Lung (tissue), 12 donors: ENCODE measurements around the gene REC114. TPM values are rescaled to one million over a fixed set of nuclear protein-coding genes. Genes with fewer than 3 reads are reported as not detected.

Experiments
- ATAC-seq: fragments of 200-7000 bp; cut with Tn5 transposase; one replicate; pipeline ENCODE4 v1.9.1; 2020; ENCODE audit warnings: moderate number of reproducible peaks; ENCODE audit not compliant: insufficient read depth, low FRiP score
- DNase-seq, 3 donors: peaks; one replicate each; pipeline ENCODE4 v3.0.0-alpha.2; 2013 to 2017
- H3K27ac ChIP-seq, 2 donors: one replicate each; pipeline ENCODE4 v1.5.1; 2013; ENCODE audit warnings: mild to moderate bottlenecking in 2 of 2, moderate library complexity in 2 of 2, control low read depth in 1 of 2, inconsistent platforms in 1 of 2, low read depth in 1 of 2, low read length in 1 of 2
- H3K27me3 ChIP-seq, 3 donors: one replicate each; pipeline ENCODE4 v1.5.1; 2013; ENCODE audit warnings: low read length in 2 of 3; ENCODE audit not compliant: control insufficient read depth in 3 of 3, insufficient read depth in 3 of 3
- H3K36me3 ChIP-seq, 4 donors: one replicate each; pipeline ENCODE4 v1.5.1; 2013; ENCODE audit warnings: low read length in 4 of 4, mild to moderate bottlenecking in 1 of 4, moderate library complexity in 1 of 4; ENCODE audit not compliant: control insufficient read depth in 4 of 4, insufficient read depth in 4 of 4
- H3K4me1 ChIP-seq, 5 donors: one replicate each; pipeline ENCODE4 v1.5.1; 2013; ENCODE audit warnings: low read length in 5 of 5, mild to moderate bottlenecking in 2 of 5, moderate library complexity in 1 of 5; ENCODE audit not compliant: control insufficient read depth in 5 of 5, insufficient read depth in 5 of 5
- H3K4me3 ChIP-seq: one replicate; pipeline ENCODE4 v1.5.1; 2013; ENCODE audit warnings: mild to moderate bottlenecking, control low read depth, moderate library complexity
- H3K9ac ChIP-seq, 2 donors: one replicate each; pipeline ENCODE4 v1.5.1; 2013; ENCODE audit warnings: low read length in 2 of 2, control low read depth in 1 of 2; ENCODE audit not compliant: insufficient read depth in 1 of 2
- H3K9me3 ChIP-seq, 4 donors: one replicate each; pipeline ENCODE4 v1.5.1; 2013; ENCODE audit warnings: low read length in 3 of 4, mild to moderate bottlenecking in 1 of 4, moderate library complexity in 1 of 4; ENCODE audit not compliant: control insufficient read depth in 4 of 4, insufficient read depth in 3 of 4
- WGBS, 2 donors: extraction: QIAGEN DNeasy Blood & Tissue Kit; methylation state at CpG; one replicate each; pipeline ENCODE4 v1.1.7; 2013; 5-methylcytosine and 5-hydroxymethylcytosine counted together
- polyA plus RNA-seq, 2 donors: library from polyadenylated mRNA; stranded (reverse); fragments of 200-250 nt; gene quantifications; one replicate each; pipeline ENCODE4 v1.2.1, GENCODE V29; 2013
- total RNA-seq, 2 donors: library from RNA; depleted of rRNA in 1 of 2; stranded (reverse); fragments of >200 nt in 1 of 2; gene quantifications; one replicate each; pipeline ENCODE4 v1.2.1, GENCODE V29; 2014 to 2021
- TF ChIP-seq, protein P1 (sequence below): IDR thresholded peaks from 2 replicates; pipeline ENCODE4 v1.5.1; 2012; ENCODE audit warnings: mild to moderate bottlenecking; ENCODE audit errors: control extremely low read depth, extremely low read depth
- donor health status: control.
- donor health status: control.
- donor health status: Bipolar disorder and iron deficiency.
- donor health status: healthy.
- donor health status: DM: yes; HTN: yes; CAD: no.

The REC114 gene
- total and polyA plus RNA-seq, 4 donors: 0.15 TPM; not detected in 3

DNA sequence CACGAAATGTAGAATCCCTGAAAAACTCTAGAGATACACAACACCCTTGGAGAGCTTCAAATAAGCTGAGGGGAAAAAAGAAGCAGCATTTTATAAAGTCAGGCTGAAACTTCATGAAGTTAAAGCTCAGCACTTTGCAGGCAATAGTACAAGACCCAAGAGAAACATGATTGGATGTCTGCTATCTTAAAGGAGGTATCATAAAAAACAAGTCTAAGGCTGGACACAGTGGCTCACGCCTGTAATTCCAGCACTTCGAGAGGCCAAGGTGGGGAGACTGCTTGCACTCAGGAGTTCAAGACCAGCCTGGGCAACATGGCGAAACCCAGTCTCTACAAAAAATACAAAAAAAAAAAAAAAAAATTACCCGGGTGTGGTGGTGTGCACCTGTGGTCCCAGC lies 147.3 kb downstream of the REC114 start:
- H3K9ac ChIP-seq: no peak overlapping the region
- 93 to 96% methylated on average over 5 of the region's 5 CpGs for WGBS, 2 donors

DNA sequence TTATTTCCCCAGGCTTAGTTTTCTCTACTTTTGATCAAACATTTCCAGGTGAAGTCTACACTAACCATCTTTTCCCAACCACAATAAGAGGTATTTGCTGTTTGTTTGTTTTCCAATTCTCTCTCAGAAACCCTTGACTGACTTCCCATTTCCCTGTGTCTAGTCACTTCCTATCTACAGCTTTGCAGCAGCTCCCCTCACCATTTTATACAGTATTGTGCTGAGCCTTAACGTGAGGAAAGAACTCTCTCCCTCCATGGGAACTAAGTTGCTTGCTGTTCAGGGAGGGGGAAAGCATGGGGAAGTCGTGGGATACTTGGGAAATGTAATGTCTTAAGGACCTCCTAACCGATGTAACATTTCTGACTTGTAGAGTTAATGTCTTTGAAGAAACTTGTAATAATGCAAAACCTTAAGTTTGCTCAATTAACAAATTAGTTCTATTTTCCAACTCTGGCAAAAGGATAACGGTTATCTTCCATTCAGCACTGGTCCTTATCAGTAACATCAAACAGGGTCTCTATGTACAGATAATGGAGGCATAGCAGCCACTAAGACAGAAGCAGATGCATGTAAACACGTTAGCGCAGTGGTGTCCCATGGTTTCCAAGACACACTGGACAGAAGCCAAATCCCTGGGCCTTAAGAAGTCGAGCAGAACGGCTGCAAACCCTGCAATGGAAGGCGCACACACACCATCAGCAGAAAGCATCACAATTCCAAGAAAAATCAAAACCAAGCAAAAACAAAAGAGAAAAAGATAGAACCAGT lies 150.5 kb downstream of the REC114 start:
- WGBS, 2 donors: 51 to 52% methylated on average over 9 of the region's 9 CpGs
- peak; percentile 87 to 98 (median 97) for DNase-seq

More for the DNA sequence above, 147.3 kb downstream of the REC114 start:
- no peak overlapping the region for H3K27ac ChIP-seq
- H3K27me3 ChIP-seq: no peaks in the 10 kb centered on the region
- H3K4me1 ChIP-seq: peaks cover 4 to 19% (median 7%) of the 10 kb centered on the region in 5 donors
- DNase-seq (no peak), ATAC-seq (no peak)
- no peak overlapping the region for H3K4me3 ChIP-seq
- H3K9me3 ChIP-seq: no peaks in the 10 kb centered on the region
- TF ChIP-seq, protein P1, sequence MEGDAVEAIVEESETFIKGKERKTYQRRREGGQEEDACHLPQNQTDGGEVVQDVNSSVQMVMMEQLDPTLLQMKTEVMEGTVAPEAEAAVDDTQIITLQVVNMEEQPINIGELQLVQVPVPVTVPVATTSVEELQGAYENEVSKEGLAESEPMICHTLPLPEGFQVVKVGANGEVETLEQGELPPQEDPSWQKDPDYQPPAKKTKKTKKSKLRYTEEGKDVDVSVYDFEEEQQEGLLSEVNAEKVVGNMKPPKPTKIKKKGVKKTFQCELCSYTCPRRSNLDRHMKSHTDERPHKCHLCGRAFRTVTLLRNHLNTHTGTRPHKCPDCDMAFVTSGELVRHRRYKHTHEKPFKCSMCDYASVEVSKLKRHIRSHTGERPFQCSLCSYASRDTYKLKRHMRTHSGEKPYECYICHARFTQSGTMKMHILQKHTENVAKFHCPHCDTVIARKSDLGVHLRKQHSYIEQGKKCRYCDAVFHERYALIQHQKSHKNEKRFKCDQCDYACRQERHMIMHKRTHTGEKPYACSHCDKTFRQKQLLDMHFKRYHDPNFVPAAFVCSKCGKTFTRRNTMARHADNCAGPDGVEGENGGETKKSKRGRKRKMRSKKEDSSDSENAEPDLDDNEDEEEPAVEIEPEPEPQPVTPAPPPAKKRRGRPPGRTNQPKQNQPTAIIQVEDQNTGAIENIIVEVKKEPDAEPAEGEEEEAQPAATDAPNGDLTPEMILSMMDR: no peak
- H3K36me3 ChIP-seq: peaks cover 19 to 49% (median 30%) of the 10 kb centered on the region in 4 donors

DNA sequence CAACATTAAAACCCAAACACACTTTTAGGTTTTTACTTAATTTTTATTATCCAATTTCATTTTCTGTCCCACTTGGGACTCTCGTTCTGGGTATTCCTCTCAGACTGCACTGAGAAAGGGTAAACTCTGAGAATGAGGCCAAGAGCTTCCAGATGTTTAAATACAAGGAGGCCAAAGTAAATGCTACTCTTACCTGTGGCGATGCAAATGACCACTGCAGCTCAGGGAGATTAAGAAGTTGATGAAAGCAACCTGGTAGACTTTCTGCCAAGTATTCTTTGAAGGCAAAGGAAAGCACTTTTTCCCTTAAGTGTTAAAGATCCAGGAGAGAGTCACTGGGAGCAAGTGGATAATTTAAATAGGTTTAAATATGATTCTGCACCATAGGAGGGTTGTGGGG lies 151.1 kb downstream of the REC114 start:
- no peaks in the 10 kb centered on the region for H3K27me3 ChIP-seq
- TF ChIP-seq, protein P1: no peak
- ATAC-seq (no peak), DNase-seq (no peak)
- peaks cover 0 to 22% (median 8%) of the 10 kb centered on the region in 4 donors for H3K36me3 ChIP-seq
- H3K4me3 ChIP-seq: no peak overlapping the region
- H3K9ac ChIP-seq: no peak overlapping the region
- H3K27ac ChIP-seq: no peak overlapping the region
- 75 to 86% methylated on average over 2 of the region's 2 CpGs for WGBS, 2 donors
- H3K9me3 ChIP-seq: no peaks in the 10 kb centered on the region
- peaks cover 5 to 51% (median 11%) of the 10 kb centered on the region in 5 donors for H3K4me1 ChIP-seq

More for the DNA sequence above, 150.5 kb downstream of the REC114 start:
- no peak overlapping the region for H3K4me3 ChIP-seq
- H3K9me3 ChIP-seq: no peaks in the 10 kb centered on the region
- no peak for ATAC-seq
- no peaks in the 10 kb centered on the region for H3K27me3 ChIP-seq
- H3K36me3 ChIP-seq: peaks cover 0 to 28% (median 12%) of the 10 kb centered on the region in 4 donors
- no peak overlapping the region for H3K9ac ChIP-seq
- H3K4me1 ChIP-seq: peaks cover 5 to 45% (median 9%) of the 10 kb centered on the region in 5 donors
- H3K27ac ChIP-seq: no peak overlapping the region
- TF ChIP-seq, protein P1: no peak
